IMR-90 (cell line): ENCODE data around the gene PRSS33. TPM values are rescaled to one million over a fixed set of nuclear protein-coding genes. Genes with fewer than 3 reads are reported as not detected.

Experiments
- ATAC-seq: fragments of 200-7000 bp; cut with Tn5 transposase; 2 replicates; pipeline ENCODE4 v1.9.1; 2020; ENCODE audit warnings: low read depth, mild to moderate bottlenecking, moderate library complexity
- BruUV-seq: library from RNA; stranded (reverse); fragments of 400-500 nt; replicated peaks from 2 replicates; lab custom pipeline; 2021; lab: Mats Ljungman, UMichigan
- CTCF ChIA-PET: fragments of 300-600 bp; formaldehyde crosslinking; extraction: SDS; loops from one replicate; lab custom pipeline; 2021; ENCODE audit warnings: antibody characterized with exemption; lab: Yijun Ruan, JAX
- POLR2A ChIA-PET: fragments of 300-600 bp; sonication (Branson Sonifier 250); formaldehyde crosslinking; loops from one replicate; lab custom pipeline; 2022; ENCODE audit warnings: antibody characterized with exemption; ENCODE audit not compliant: unreplicated experiment; lab: Charles Lee
- DNase-seq: peaks from one replicate; pipeline ENCODE4 v3.0.0; 2013
- H2AFZ ChIP-seq: replicated peaks from 2 replicates; pipeline ENCODE3; 2013; ENCODE audit warnings: low read length, mild to moderate bottlenecking; ENCODE audit not compliant: poor library complexity
- H2AK5ac ChIP-seq: 2 replicates; pipeline ENCODE4 v1.6.1; 2013; ENCODE audit warnings: low read depth, low read length, inconsistent platforms
- H2AK9ac ChIP-seq: replicated peaks from 2 replicates; pipeline ENCODE3; 2013; ENCODE audit warnings: mild to moderate bottlenecking, low read depth, low read length, moderate library complexity; ENCODE audit not compliant: poor library complexity
- H2BK120ac ChIP-seq: 2 replicates; pipeline ENCODE4 v1.6.1; 2013; ENCODE audit warnings: low read depth, low read length, inconsistent platforms
- H2BK15ac ChIP-seq: 3 replicates; pipeline ENCODE4 v1.6.1; 2013; ENCODE audit warnings: low read depth, low read length, inconsistent platforms
- H2BK20ac ChIP-seq: 2 replicates; pipeline ENCODE4 v1.6.1; 2013; ENCODE audit warnings: low read depth, mild to moderate bottlenecking, inconsistent platforms, low read length, moderate library complexity
- H2BK5ac ChIP-seq: 2 replicates; pipeline ENCODE4 v1.6.1; 2013; ENCODE audit warnings: mild to moderate bottlenecking, low read depth, low read length, inconsistent platforms; ENCODE audit not compliant: poor library complexity, severe bottlenecking
- H3K14ac ChIP-seq: replicated peaks from 2 replicates; pipeline ENCODE4 v1.6.1; 2013; ENCODE audit warnings: low read depth, low read length, inconsistent platforms
- H3K18ac ChIP-seq: 2 replicates; pipeline ENCODE4 v1.6.1; 2013; ENCODE audit warnings: low read depth, low read length, control low read depth
- H3K23ac ChIP-seq: 2 replicates; pipeline ENCODE4 v1.6.1; 2013; ENCODE audit warnings: low read depth, low read length, inconsistent platforms
- H3K27ac ChIP-seq: 2 replicates; pipeline ENCODE4 v1.5.1; 2013; ENCODE audit warnings: mild to moderate bottlenecking, control low read depth, low read length; ENCODE audit not compliant: insufficient read depth
- H3K27me3 ChIP-seq: 2 replicates; pipeline ENCODE4 v1.6.1; 2013; ENCODE audit warnings: low read length; ENCODE audit not compliant: control insufficient read depth, insufficient read depth
- H3K36me3 ChIP-seq: 2 replicates; pipeline ENCODE4 v1.6.1; 2013; ENCODE audit warnings: low read length, mixed read lengths; ENCODE audit not compliant: control insufficient read depth, insufficient read depth
- H3K4ac ChIP-seq: 2 replicates; pipeline ENCODE4 v1.6.1; 2013; ENCODE audit warnings: low read depth, low read length, inconsistent platforms
- H3K4me1 ChIP-seq: 2 replicates; pipeline ENCODE4 v1.6.1; 2013; ENCODE audit warnings: low read length, mixed read lengths; ENCODE audit not compliant: control insufficient read depth, insufficient read depth
- H3K4me2 ChIP-seq: 2 replicates; pipeline ENCODE4 v1.6.1; 2013; ENCODE audit warnings: low read depth, mild to moderate bottlenecking, control low read depth, low read length, moderate library complexity
- H3K4me3 ChIP-seq: 2 replicates; pipeline ENCODE4 v1.5.1; 2013; ENCODE audit warnings: low read depth, mild to moderate bottlenecking, control low read depth, low read length, moderate library complexity; ENCODE audit not compliant: insufficient read depth
- H3K56ac ChIP-seq: 2 replicates; pipeline ENCODE4 v1.6.1; 2013; ENCODE audit warnings: low read length, inconsistent platforms; ENCODE audit not compliant: insufficient read depth; ENCODE audit errors: extremely low read depth
- H3K79me1 ChIP-seq, 2 experiments: 2 replicates each; pipeline ENCODE4 v1.6.1; 2013; ENCODE audit warnings: low read length in 2 of 2, inconsistent platforms in 1 of 2, low read depth in 1 of 2
- H3K9ac ChIP-seq: 2 replicates; pipeline ENCODE4 v1.6.1; 2013; ENCODE audit warnings: low read depth, low read length, control low read depth
- H3K9me1 ChIP-seq: 2 replicates; pipeline ENCODE4 v1.6.1; 2013; ENCODE audit warnings: low read length, inconsistent platforms; ENCODE audit not compliant: insufficient read depth
- H3K9me3 ChIP-seq: 2 replicates; pipeline ENCODE4 v1.6.1; 2013; ENCODE audit warnings: low read length; ENCODE audit not compliant: control insufficient read depth, insufficient read depth
- H4K20me1 ChIP-seq: 2 replicates; pipeline ENCODE4 v1.6.1; 2013; ENCODE audit warnings: low read length, inconsistent platforms; ENCODE audit not compliant: insufficient read depth
- H4K5ac ChIP-seq: 2 replicates; pipeline ENCODE4 v1.6.1; 2013; ENCODE audit warnings: mild to moderate bottlenecking, low read depth, low read length, control low read depth
- H4K8ac ChIP-seq, 2 experiments: 2 replicates each; pipeline ENCODE4 v1.6.1; 2013; ENCODE audit warnings: low read depth in 2 of 2, low read length in 2 of 2, control low read depth in 1 of 2, inconsistent platforms in 1 of 2
- H4K91ac ChIP-seq: 2 replicates; pipeline ENCODE4 v1.6.1; 2013; ENCODE audit warnings: low read depth, low read length, inconsistent platforms; ENCODE audit not compliant: insufficient read depth
- BHLHE40 ChIP-seq: fragments of 150-350 bp; IDR thresholded peaks from 2 replicates; pipeline ENCODE4 v1.6.1; 2016; ENCODE audit warnings: mild to moderate bottlenecking, low read depth, low read length
- CEBPB ChIP-seq: IDR thresholded peaks from 2 replicates; pipeline ENCODE4 v1.6.1; 2012; ENCODE audit warnings: low read depth, low read length, improper control_type of control experiment
- CHD1 ChIP-seq: IDR thresholded peaks from 2 replicates; pipeline ENCODE4 v1.6.1; 2012; ENCODE audit warnings: low read depth, low read length, improper control_type of control experiment
- MAZ ChIP-seq: IDR thresholded peaks from 2 replicates; pipeline ENCODE4 v1.6.1; 2012; ENCODE audit warnings: low read depth, mild to moderate bottlenecking, low read length, improper control_type of control experiment, moderate library complexity, borderline replicate concordance
- MXI1 ChIP-seq: IDR thresholded peaks from 2 replicates; pipeline ENCODE4 v1.6.1; 2012; ENCODE audit warnings: low read depth, mild to moderate bottlenecking, low read length, moderate library complexity, borderline replicate concordance
- POLR2A ChIP-seq: IDR thresholded peaks from 2 replicates; pipeline ENCODE4 v1.6.1; 2012; ENCODE audit warnings: mild to moderate bottlenecking, low read depth, low read length
- RAD21 ChIP-seq: IDR thresholded peaks from 2 replicates; pipeline ENCODE4 v1.6.1; 2012; ENCODE audit warnings: low read length, improper control_type of control experiment
- RCOR1 ChIP-seq: IDR thresholded peaks from 2 replicates; pipeline ENCODE4 v1.6.1; 2012; ENCODE audit warnings: mild to moderate bottlenecking, low read length, improper control_type of control experiment; ENCODE audit not compliant: insufficient replicate concordance
- RFX5 ChIP-seq: IDR thresholded peaks from 2 replicates; pipeline ENCODE4 v1.8.0; 2012; ENCODE audit warnings: low read depth, mild to moderate bottlenecking, low read length, moderate library complexity
- SMC3 ChIP-seq: fragments of 150-350 bp; IDR thresholded peaks from 2 replicates; pipeline ENCODE4 v1.6.1; 2016; ENCODE audit warnings: low read depth, mild to moderate bottlenecking, antibody characterized with exemption, low read length, moderate library complexity
- WGBS, 2 experiments: methylation state at CpG; one replicate each; pipeline versions ENCODE4 v1.1.5 to v1.1.7; 2013; ENCODE audit warnings: missing lambda C conversion rate in 2 of 2; ENCODE audit not compliant: insufficient read length in 1 of 2; ENCODE audit errors: extremely low coverage in 2 of 2; 5-methylcytosine and 5-hydroxymethylcytosine counted together
- dilution Hi-C: fragments of 300-500 bp; cut with HindIII; formaldehyde crosslinking; loops from one replicate; pipeline ENCODE4 v1.14.3; 2018; ENCODE audit warnings: low sequenced_read_pairs; ENCODE audit not compliant: unreplicated experiment
- in situ Hi-C: fragments of 300-500 bp; cut with MboI; formaldehyde crosslinking; loops from 3 replicates; pipeline ENCODE4 v1.14.3; 2019; ENCODE audit warnings: low sequenced_read_pairs, inconsistent platforms, mixed read lengths
- intact Hi-C: fragments of 100-400 bp; cut with micrococcal nuclease; formaldehyde crosslinking; loops from 2 replicates; pipeline ENCODE4 v1.10.0; 2022
- polyA plus RNA-seq, 3 experiments: library from polyadenylated mRNA; depleted of rRNA; stranded (reverse); fragments of >200 nt; gene quantifications; 2 replicates each; pipeline ENCODE4 v1.2.3, GENCODE V29; 2012; ENCODE audit warnings: low replicate concordance in 1 of 3
- total RNA-seq: library from RNA; depleted of rRNA; stranded (reverse); fragments of >200 nt; gene quantifications from 2 replicates; pipeline ENCODE4 v1.2.3, GENCODE V29; 2012

The PRSS33 gene
- total and polyA plus RNA-seq, 2 of the 4 experiments (the other 2 are of a cell fraction), result not detected

GRCh38 chr16:2806286-2806685, 18.9 kb upstream of the PRSS33 start:
- Histone ChIP-seq H3K56ac (no peak overlapping the region), H3K4ac (no peak overlapping the region), H2AFZ (no peak overlapping the region), H3K27me3 (peaks cover 45% of the 10 kb centered on the region), H4K5ac (no peak overlapping the region), H3K27ac (no peak overlapping the region), H3K14ac (no peak overlapping the region), H3K4me1 (no peaks in the 10 kb centered on the region), H3K9me1 (no peaks in the 10 kb centered on the region), H3K4me2 (no peak overlapping the region), H3K4me3 (no peak overlapping the region), H2BK15ac (no peak overlapping the region), H3K79me1 (no peaks in the 10 kb centered on the region), H3K36me3 (no peaks in the 10 kb centered on the region), H4K8ac (no peak overlapping the region), H3K9ac (no peak overlapping the region), H4K91ac (no peak overlapping the region), H3K23ac (no peak overlapping the region), H4K20me1 (no peaks in the 10 kb centered on the region), H3K18ac (no peak overlapping the region), H3K9me3 (peaks cover 22% of the 10 kb centered on the region), H2BK120ac (no peak overlapping the region), H2BK5ac (no peak overlapping the region), H2AK9ac (no peak overlapping the region), H2AK5ac (no peak overlapping the region), H2BK20ac (no peak overlapping the region)
- intact Hi-C loops, result no loop called here
- dilution Hi-C loops, result no loop called here
- ATAC-seq (no peak), DNase-seq (no peak)
- no CpG with 5 or more reads among the region's 5 CpGs for WGBS, 2 experiments
- ChIA-PET CTCF (no interaction called here), POLR2A (no interaction called here)
- BruUV-seq, result no TSS peak
- TF ChIP-seq CHD1 (no peak), SMC3 (no peak), RAD21 (no peak), CEBPB (no peak), POLR2A (no peak), RCOR1 (no peak), BHLHE40 (no peak), RFX5 (no peak), MAZ (no peak), MXI1 (no peak)
- in situ Hi-C loops, result no loop called here
